K562 (cell line): Measurements from ENCODE around the gene EPHA10.

Experiments used
- ARHGAP35 ChIP-seq: fragments of 450-650 bp; IDR thresholded peaks from 2 replicates; pipeline ENCODE4 v1.6.1; 2018; ENCODE audit not compliant: partially characterized antibody
- EP300 ChIP-seq: IDR thresholded peaks from 2 replicates; pipeline ENCODE4 v1.6.1; 2012; ENCODE audit warnings: low read length, improper control_type of control experiment
- EZH2 ChIP-seq: IDR thresholded peaks from 2 replicates; pipeline ENCODE4 v1.6.1; 2012; ENCODE audit warnings: low read depth, mild to moderate bottlenecking, inconsistent platforms, low read length, borderline replicate concordance
- FOXK1 ChIP-seq: sonication (generic); formaldehyde crosslinking; IDR thresholded peaks from 2 replicates; pipeline ENCODE4 v1.8.0; 2022; ENCODE audit warnings: missing genetic modification reagents, mild to moderate bottlenecking, borderline replicate concordance
- HLTF ChIP-seq: fragments of 450-650 bp; IDR thresholded peaks from 2 replicates; pipeline ENCODE4 v1.6.1; 2016
- POLR2A ChIP-seq: fragments of 450-650 bp; conservative IDR thresholded peaks from 2 replicates; pipeline ENCODE4 v1.6.1; 2016
- POLR2AphosphoS5 ChIP-seq: IDR thresholded peaks from 2 replicates; pipeline ENCODE4 v1.6.1; 2011; ENCODE audit warnings: mild to moderate bottlenecking, low read depth, low read length, moderate library complexity; ENCODE audit not compliant: control insufficient read depth, insufficient read depth
- RAD51 ChIP-seq: fragments of 450-650 bp; IDR thresholded peaks from 2 replicates; pipeline ENCODE4 v1.7.1; 2016; ENCODE audit warnings: low read depth, mild to moderate bottlenecking, borderline replicate concordance
- SP1 ChIP-seq: sonication (generic); formaldehyde crosslinking; IDR thresholded peaks from 2 replicates; pipeline ENCODE4 v1.8.1; 2022; ENCODE audit warnings: mild to moderate bottlenecking, missing genetic modification reagents
- STAT5B ChIP-seq: fragments of 250-450 bp; sonication (Bioruptor Pico); IDR thresholded peaks from 2 replicates; pipeline ENCODE4 v1.8.0; 2021; ENCODE audit warnings: mild to moderate bottlenecking, inconsistent platforms
- TF ChIP-seq, protein P1 (sequence below), 3 experiments: IDR thresholded peaks in 2 of 3; conservative IDR thresholded peaks in 1 of 3; 2 replicates each; pipeline ENCODE4 v1.5.1; 2011 to 2012; ENCODE audit warnings: low read length in 3 of 3, mild to moderate bottlenecking in 3 of 3, control low read depth in 2 of 3, improper control_type of control experiment in 1 of 3, inconsistent platforms in 1 of 3, low read depth in 1 of 3, mixed read lengths in 1 of 3, moderate library complexity in 1 of 3; ENCODE audit not compliant: insufficient read depth in 2 of 3

DNA sequence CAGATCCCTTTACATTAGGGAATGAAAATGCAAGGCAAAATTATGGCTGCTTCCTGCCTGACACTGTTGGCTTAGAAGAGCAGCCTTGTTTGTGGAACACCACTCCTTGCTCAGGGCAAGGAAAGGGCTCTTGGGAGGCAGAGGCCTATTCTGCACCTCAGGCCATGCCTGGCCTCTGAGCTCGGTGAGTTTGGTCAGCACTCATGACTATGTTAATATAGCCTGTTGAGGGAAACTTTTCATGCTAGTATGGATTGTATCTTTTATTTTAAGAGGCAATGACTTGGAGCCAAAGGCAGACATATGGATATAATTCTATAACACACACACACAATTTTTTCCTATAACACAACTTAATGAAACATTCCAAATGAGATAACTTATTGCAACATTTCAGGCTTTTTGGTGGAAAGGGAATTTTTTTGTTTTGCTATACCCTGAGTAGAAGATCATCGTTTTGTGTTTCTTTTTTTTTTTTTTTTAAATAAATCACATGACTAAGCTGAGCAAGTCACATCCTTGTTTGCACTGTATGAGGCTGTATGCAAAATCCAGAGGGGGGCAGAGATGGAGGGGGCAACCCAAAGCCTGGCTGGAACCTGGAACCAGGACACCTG lies 48.7 kb upstream of the EPHA10 start:
- TF ChIP-seq STAT5B (CRISPR knock-in tag) (no peak), EP300 (no peak), RAD51 (no peak), FOXK1 (CRISPR knock-in tag) (no peak), SP1 (CRISPR knock-in tag) (no peak), HLTF (no peak), POLR2AphosphoS5 (no peak), POLR2A (no peak), EZH2 (no peak), ARHGAP35 (no peak)
- TF ChIP-seq, protein P1, sequence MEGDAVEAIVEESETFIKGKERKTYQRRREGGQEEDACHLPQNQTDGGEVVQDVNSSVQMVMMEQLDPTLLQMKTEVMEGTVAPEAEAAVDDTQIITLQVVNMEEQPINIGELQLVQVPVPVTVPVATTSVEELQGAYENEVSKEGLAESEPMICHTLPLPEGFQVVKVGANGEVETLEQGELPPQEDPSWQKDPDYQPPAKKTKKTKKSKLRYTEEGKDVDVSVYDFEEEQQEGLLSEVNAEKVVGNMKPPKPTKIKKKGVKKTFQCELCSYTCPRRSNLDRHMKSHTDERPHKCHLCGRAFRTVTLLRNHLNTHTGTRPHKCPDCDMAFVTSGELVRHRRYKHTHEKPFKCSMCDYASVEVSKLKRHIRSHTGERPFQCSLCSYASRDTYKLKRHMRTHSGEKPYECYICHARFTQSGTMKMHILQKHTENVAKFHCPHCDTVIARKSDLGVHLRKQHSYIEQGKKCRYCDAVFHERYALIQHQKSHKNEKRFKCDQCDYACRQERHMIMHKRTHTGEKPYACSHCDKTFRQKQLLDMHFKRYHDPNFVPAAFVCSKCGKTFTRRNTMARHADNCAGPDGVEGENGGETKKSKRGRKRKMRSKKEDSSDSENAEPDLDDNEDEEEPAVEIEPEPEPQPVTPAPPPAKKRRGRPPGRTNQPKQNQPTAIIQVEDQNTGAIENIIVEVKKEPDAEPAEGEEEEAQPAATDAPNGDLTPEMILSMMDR (IDR thresholded peaks at IDR 0.05 in 2 of 3, conservative IDR thresholded peaks at IDR 0.05 in 1 of 3; ENCODE audit: insufficient read depth in 2 of 3, low read depth in 1 of 3, low read length in 3 of 3) = no peak
